DMS 273 (cell line): ENCODE results near the gene RSBN1.
"Not testable (repeated sequence)": the region's sequence is repeated elsewhere in the genome, so short reads cannot be mapped to it uniquely, and the experiment has no call there.

ENCODE experiments used
- DNase-seq: peaks from one replicate; lab custom pipeline; 2025; ENCODE audit not compliant: unreplicated experiment; lab: John Stamatoyannopoulos, UW

RSBN1 gene

DNA sequence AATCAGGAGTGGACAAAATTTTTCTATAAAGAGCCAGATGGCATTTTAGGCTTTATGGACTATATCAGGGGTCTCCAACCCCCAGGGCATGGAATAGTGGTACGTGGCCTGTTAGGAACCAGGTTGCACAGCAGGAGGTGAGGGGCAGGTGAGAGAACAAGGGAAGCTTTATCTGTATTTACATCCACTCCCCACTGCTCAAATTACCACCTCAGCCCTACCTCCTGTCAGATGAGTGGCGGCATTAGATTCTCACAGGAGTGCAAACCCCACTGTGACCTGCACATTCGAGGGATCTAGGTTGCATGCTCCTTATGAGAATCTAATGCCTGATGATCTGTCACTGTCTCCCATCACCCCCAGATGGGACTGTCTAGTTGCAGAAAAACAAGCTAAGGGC lies 66.9 kb downstream of the RSBN1 start:
- DNase-seq, result peak; percentile 11

DNA sequence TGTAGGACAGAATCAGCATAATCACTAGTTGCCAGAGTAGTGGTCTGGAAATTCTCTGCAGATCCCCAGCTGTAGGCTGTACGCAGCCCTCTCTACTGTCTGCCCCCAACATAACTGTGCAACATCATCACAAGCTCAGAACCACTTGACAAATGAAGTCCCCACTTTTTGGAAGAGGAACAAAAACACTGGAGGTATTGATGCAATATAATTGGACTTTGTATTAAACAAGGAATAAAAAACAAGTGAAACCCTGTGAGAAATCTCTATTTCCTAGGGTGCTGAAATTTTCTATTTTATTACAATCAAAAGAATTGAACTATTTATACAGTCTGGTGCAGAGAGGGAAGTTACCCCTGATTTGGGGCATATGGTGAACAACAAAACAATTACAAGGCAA lies 68.2 kb downstream of the RSBN1 start:
- DNase-seq, result no peak

DNA sequence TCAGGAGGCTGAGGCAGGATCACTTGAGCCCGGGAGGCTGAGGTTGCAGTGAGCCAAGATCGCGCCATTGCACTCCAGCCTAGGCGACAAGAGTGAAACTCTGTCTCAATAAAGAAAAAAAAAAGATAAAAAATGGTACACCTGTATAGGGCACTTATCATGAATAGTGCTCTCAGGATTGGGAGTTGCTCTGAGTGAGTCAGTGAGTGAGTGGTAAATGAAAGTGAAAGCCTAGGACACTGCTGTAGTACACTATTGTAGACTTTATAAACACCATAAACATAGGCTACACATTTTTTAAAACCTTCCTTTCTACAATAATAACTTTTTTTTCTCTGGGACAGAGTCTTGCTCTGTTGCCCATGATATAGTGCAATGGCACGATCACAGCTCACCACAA lies 69.8 kb downstream of the RSBN1 start:
- DNase-seq, result no peak

DNA sequence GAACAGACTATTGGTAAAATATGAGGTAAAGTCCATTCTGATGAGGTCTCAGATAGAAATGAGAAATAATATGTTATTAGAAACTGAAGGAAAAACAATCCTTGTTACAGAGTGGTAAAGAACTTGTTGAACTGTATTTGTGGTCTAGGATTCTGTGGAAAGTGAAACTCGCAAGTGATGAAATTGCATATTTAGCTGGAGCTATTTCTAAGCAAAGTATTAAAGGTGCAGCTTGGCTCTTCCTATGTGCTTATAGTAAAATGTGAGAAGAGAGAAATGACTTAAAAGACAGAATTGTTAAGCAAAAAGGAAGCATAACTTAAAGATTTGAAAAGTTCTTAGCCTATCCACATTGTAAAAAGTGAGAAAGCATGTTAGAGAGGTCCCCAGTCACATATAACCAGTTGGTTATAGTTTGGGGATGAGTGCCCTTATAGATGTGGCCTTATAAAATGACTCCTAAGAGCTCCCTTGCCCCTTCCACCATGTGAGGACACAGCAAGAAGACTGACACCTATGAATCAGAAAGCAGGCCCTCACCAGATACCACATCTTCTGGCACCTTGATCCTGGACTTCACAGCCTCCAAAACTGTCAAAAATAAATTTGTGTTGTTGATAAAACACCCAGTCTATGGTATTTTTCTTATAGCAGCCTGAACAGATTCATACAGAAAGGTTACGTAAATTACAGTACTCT lies 77.8 kb downstream of the RSBN1 start:
- DNase-seq, result no peak

DNA sequence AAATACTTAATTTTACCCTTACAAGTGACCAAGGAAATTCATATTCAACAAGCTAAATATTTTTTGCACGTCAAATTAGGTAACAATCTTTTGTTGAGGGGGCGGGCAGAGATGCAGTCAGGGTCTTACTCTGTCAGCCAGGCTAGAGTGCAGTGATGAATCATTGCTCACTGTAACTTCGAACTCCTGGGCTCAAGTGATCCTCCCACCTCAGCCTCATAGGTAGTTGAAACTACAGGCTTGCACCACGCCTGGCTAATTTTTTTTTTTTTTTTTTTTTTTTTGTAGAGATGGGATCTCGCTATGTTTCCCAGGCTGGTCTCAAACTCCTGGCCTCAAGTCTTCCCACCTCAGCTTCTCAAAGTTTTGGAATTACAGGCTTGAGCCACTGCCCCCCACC lies 79.5 kb downstream of the RSBN1 start:
- no peak for DNase-seq

DNA sequence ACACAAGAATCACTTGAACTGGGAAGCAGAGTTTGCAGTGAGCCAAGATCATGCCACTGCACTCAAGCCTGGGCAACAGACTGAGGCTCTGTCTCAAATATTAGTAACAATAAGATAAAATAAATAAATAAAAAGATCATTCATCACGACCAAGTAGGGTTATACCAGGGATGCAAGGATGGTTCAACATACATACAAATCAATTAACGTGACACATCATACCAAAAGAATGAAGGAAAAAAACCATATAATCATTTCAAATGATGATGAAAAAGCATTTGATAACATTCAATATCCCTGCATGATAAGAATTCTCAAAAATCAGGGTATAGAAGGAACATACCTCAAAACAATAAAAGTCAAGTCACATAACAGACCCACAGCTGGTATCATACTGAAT lies 91.3 kb downstream of the RSBN1 start:
- DNase-seq, result no peak

DNA sequence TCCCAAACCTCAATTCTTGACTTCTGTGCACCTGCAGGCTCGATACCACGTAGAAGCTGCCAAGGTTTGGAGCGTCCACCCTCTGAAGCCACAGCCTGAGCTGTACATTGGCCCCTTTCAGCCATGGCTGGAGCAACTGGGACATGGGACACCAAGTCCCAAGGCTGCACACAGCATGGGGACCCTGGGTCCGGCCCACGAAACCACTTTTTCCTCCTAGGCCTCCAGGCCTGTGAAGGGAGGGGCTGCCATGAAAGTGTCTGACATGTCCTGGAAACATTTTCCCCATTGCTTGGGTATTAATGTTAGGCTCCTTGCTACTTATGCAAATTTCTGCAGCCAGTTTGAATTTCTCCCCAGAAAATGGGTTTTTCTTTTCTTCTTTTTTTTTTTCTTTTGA lies 93.7 kb downstream of the RSBN1 start:
- DNase-seq, result not testable (repeated sequence)

DNA sequence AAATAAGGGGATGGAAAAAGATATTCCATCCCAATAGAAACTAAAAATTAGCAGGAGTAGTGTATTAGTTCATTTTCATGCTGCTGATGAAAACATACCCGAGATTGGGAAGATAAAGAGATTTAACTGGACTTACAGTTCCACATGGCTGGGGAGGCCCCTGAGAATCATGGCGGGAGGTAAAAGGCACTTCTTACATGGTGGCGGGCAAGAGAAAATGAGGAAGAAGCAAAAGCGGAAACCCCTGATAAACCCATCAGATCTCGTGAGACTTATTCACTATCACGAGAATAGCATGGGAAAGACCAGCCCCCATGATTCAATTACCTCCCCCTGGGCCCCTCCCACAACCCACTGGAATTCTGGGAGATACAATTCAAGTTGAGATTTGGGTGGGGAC lies 94.8 kb downstream of the RSBN1 start:
- DNase-seq, result not testable (repeated sequence)

DNA sequence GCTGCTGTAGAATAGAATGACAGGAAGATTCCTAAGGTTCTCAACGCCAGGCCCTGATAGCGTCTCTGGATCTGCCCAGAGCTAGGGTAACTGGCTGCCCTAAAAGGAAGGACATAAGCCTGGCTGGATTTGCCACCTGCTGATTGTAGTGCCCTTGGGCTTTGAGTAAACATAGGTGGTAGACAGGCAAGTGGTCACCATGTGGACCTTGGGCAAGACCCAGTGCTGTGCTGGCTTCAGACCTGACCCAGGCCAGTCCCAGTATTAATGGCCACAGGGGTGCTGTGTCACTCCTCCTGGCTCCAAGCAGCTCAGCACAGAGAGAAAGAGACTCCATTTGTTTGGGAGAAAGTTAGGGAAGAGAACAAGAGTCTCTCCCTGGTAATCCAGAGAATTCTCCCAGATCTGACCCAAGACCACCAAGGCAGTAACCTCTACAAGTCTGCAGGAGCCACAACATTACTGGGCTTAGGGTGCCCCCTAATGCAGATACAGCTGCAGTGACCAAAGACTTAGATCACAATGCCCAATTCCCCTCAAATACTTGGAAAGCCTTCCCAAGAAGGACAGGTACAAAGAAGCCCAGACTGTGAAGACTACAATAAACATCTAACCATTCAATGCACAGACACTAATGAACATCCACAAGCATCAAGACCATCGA lies 97.5 kb downstream of the RSBN1 start:
- no peak for DNase-seq
